Cerebellar nuclear complex (tissue), 1 donor: ENCODE results near the gene NDC80.
"Not testable (repeated sequence)": the region's sequence is repeated elsewhere in the genome, so short reads cannot be mapped to it uniquely, and the experiment has no call there.

Experiments
- DNase-seq, 2 experiments: peaks; one replicate each; lab custom pipeline; 2025; lab: John Stamatoyannopoulos, UW

Gene NDC80

GRCh38 chr18:2571200-2572170 lies at the start of gene NDC80, which contains the start of gene METTL4:
Gene NDC80 (plus strand): TSS chr18:2571557. CDS start chr18:2572986, 1,429 bp downstream.
Gene METTL4 (minus strand): TSS chr18:2571505. CDS start chr18:2567216, 4,289 bp downstream.
- DNase-seq: peak; percentile 3 to 20

- DNase-seq: no peak
Observed at GRCh38 chr18:2522112-2522511, 49.2 kb upstream of the NDC80 start.

GRCh38 chr18:2524794-2525198 lies 46.6 kb upstream of the NDC80 start:
- DNase-seq: not testable (repeated sequence)

- DNase-seq: no peak
Observed at GRCh38 chr18:2526329-2526728, 45.0 kb upstream of the NDC80 start.

GRCh38 chr18:2529154-2529553 lies 42.2 kb upstream of the NDC80 start:
- DNase-seq: no peak

GRCh38 chr18:2531751-2532150 lies 39.6 kb upstream of the NDC80 start:
- DNase-seq: no peak

- no peak for DNase-seq
Observed at GRCh38 chr18:2532797-2533196, 38.6 kb upstream of the NDC80 start.

- DNase-seq: no peak
Observed at GRCh38 chr18:2534906-2535305, 36.5 kb upstream of the NDC80 start.

GRCh38 chr18:2535419-2535910 lies 35.9 kb upstream of the NDC80 start:
- DNase-seq: no peak

- DNase-seq: no peak
Observed at GRCh38 chr18:2536063-2536462, 35.3 kb upstream of the NDC80 start.

- no peak for DNase-seq
Observed at GRCh38 chr18:2536493-2536892, 34.9 kb upstream of the NDC80 start.

GRCh38 chr18:2537296-2537695 lies 34.1 kb upstream of the NDC80 start:
- no peak for DNase-seq

GRCh38 chr18:2538236-2538635 lies 33.1 kb upstream of the NDC80 start:
- DNase-seq: no peak

GRCh38 chr18:2538844-2539243 lies 32.5 kb upstream of the NDC80 start:
- DNase-seq: no peak

- no peak for DNase-seq
Observed at GRCh38 chr18:2540575-2540974, 30.8 kb upstream of the NDC80 start.

- DNase-seq: not testable (repeated sequence)
Observed at GRCh38 chr18:2541925-2542563, 29.3 kb upstream of the NDC80 start.

- DNase-seq: no peak
Observed at GRCh38 chr18:2545155-2545554, 26.2 kb upstream of the NDC80 start.

GRCh38 chr18:2547477-2548087 lies 23.8 kb upstream of the NDC80 start:
- DNase-seq: peak in 1 of 2 experiments; percentile 3

- DNase-seq: no peak
Observed at GRCh38 chr18:2549462-2549861, 21.9 kb upstream of the NDC80 start.

- DNase-seq: no peak
Observed at GRCh38 chr18:2551425-2551824, 19.9 kb upstream of the NDC80 start.

- no peak for DNase-seq
Observed at GRCh38 chr18:2554696-2555095, 16.7 kb upstream of the NDC80 start.

GRCh38 chr18:2555895-2556294 lies 15.5 kb upstream of the NDC80 start:
- DNase-seq: no peak
